Sciatic nerve (tissue), 2 donors: Measurements from ENCODE around the gene MAP6. TPM values are rescaled to one million over a fixed set of nuclear protein-coding genes. Genes with fewer than 3 reads are reported as not detected.

Experiments used
- ATAC-seq: fragments of 200-7000 bp; cut with Tn5 transposase; one replicate; pipeline ENCODE4 v1.9.1; 2020; ENCODE audit warnings: mild to moderate bottlenecking, moderate library complexity
- DNase-seq: peaks from one replicate; pipeline ENCODE4 v3.0.0-alpha.2; 2020; ENCODE audit warnings: low spot score
- intact Hi-C: fragments of 100-400 bp; cut with DNase I; formaldehyde crosslinking; loops from one replicate; pipeline ENCODE4 v1.14.2; 2022
- total RNA-seq: library from RNA; stranded (reverse); fragmentation: NEBNext Ultra II Directional; extraction: Animal tissue kit (Norgen Biotek cat#: 25700); gene quantifications from one replicate; pipeline ENCODE4 v1.2.1, GENCODE V29; 2021
- donor health status: DM: no; HTN: no; CAD: no.
- donor health status: DM: no; HTN: no; CAD: no.

MAP6 gene
- total RNA-seq, 1 donor from 2014 or later: 10.7 TPM

DNA sequence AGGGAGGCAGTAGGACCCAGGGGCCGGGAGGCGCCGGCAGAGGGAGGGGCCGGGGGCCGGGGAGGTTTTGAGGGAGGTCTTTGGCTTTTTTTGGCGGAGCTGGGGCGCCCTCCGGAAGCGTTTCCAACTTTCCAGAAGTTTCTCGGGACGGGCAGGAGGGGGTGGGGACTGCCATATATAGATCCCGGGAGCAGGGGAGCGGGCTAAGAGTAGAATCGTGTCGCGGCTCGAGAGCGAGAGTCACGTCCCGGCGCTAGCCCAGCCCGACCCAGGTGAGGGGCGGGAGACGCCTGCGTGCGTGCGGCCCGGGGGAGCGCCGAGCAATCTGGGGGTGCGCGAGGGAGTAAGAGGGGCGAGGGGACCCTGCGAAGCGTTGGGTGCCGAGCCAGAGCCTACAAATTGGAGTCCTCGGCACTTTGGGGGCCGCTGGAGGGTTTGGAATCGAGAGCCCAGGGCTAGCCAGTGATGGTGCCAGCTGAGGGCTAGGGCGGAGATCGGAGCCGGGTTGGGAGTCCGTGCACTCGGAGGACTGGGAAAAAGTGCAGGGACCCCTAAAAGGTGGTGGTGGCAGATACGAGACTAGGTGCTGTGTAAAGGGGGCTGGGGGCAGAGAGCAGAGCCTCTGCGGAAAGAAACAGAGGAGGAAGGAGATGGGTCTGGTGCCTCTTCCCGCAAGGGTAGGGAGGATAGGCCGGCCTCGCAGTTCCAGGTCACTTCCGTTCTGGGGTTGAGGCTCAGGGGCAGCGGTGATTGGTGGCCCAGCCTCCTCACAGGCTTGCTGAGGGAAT is 106.6 kb downstream of the MAP6 start, which contains the start of gene SERPINH1:
SERPINH1 (plus strand) TSS at position 206 of the 788 bp plus-strand sequence. CDS start 4,097 bp downstream, outside the sequence.
- intact Hi-C loops: no loop called here
- peak; percentile 86 for ATAC-seq

GRCh38 chr11:75561426-75562047 is 107.3 kb downstream of the MAP6 start:
- DNase-seq (no peak), ATAC-seq (no peak)
- intact Hi-C loops: no loop called here

More for the DNA sequence above, 106.6 kb downstream of the MAP6 start, which contains the start of gene SERPINH1:
- DNase-seq: peak; percentile 92

DNA sequence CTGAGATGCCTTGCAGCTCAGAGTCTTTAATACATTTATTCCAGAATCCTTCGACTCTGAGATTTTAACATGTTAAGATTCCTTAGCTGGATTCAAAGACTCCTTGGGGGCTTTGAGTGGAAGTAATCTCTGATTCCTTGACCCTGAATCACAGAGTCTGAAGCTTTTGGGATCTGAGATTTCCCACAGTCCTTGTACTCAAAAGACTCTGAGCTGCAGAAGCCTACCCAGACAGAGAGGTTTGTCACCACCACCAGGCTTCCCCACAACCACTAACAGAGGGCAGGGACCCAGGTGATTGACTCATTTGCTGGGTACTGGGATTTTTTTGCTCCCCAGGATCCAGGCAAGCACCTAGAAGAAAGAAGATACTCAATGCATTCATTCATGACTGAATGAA is 108.2 kb downstream of the MAP6 start:
- no peak for ATAC-seq
- intact Hi-C loops: no loop called here

GRCh38 chr11:75558939-75559843 is 109.6 kb downstream of the MAP6 start:
- DNase-seq: no peak
- intact Hi-C loops: no loop called here
- peak; percentile 36 for ATAC-seq

More for the DNA sequence above, 108.2 kb downstream of the MAP6 start:
- DNase-seq: no peak

GRCh38 chr11:75557666-75558494 is 111.0 kb downstream of the MAP6 start:
- DNase-seq (peak; percentile 77), ATAC-seq (peak; percentile 18)
- intact Hi-C loops: no loop called here

DNA sequence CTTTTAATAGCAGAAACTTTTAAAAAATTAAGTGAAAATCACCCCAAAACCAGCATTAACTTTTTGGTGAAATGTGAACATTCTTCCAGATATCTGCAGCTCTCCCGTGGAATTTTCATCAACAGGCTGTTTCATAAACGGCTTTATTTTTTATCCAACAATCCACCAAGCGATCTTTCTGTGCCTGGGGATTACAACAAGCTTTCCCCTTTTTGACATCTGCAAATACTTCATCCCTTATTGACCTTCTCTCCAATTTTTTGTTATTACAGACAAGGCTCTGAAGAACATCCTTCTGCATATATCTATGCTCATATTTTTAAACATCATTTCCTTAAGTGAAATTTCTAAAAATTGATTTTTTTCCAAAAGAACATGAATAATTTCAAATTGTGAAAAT is 112.6 kb downstream of the MAP6 start:
- no peak for ATAC-seq
- no peak for DNase-seq
- intact Hi-C loops: no loop called here

DNA sequence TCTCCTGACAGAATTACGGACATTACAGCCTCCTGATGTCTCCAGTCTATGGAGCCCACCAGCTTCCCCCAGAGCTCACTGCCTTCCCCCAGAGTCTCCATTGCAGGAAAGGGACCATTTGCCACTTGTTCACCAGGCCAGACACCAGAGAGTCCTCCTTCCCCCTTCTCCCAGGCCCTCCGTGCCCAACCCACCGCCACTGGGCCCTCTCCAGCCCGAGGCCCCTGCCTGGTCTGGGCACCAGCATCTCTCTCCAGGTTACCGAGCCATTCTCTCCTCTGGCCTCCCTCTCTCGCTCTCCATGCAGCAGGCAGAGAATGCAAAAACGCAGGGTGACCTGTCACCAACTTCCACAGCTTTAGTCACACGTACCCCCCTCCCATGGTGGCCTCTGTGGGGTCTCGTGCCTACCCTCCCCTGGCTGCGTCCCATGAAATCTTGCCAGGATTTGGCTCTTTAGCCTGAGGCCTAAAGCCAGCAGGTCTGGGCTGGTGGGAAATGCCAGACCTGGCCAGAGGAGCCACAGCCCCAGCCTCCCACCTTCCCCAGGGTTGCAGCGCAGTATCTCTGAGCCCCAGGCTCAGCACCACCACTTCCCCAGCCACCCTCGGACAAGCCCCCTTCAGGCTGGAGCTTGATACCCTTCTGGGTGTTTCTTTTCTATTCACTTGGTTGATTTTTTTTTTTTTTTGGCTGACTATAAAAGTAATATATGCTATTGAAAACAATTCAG is 113.6 kb downstream of the MAP6 start:
- no peak for ATAC-seq
- no peak for DNase-seq
- intact Hi-C loops: no loop called here

GRCh38 chr11:75554258-75555022 is 114.4 kb downstream of the MAP6 start:
- peak; percentile 92 for ATAC-seq
- peak; percentile 94 for DNase-seq
- intact Hi-C loops: no loop called here

DNA sequence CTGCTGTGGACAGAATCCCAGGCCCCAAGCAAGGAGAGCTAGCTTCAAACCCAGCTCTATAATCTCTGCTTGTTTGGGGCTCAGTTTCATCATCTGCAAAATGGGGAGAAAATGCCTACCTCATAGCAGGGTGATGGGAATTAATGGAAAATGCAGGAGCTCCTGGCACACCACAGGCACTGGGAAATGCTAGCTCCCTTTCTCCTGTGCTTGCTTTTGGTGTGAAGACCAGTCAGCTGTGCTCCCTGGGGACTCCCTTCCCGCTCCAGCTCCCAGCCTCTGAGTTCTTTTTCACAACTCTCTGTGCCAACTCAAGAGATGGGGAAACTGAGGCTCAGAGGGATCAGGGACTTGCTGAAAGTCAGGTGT is 115.0 kb downstream of the MAP6 start:
- DNase-seq: no peak
- peak; percentile 35 for ATAC-seq

DNA sequence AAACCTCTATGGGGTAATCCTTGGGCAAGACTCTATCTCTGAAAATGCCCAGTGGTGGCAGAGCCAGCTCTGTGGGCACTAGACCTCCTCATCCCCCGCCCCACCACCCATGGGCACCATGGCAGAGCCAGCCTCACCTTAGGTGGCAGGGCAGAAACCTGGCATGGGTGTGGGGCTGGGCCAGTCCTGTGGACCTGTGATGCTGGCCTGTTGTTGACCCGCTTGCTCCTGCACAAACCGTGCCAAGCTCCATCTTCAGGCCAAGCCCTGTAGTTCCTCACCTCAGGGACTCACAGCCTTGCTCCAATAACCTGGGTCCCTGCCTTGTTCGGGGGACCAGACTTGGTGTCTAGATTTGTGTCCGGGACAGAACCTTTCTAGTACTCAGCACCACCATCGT is 115.7 kb downstream of the MAP6 start:
- intact Hi-C loops: no loop called here
- DNase-seq (no peak), ATAC-seq (no peak)

More for the DNA sequence above, 115.0 kb downstream of the MAP6 start:
- intact Hi-C loops: no loop called here

- intact Hi-C loops: no loop called here
- DNase-seq (no peak), ATAC-seq (no peak)
Measured at GRCh38 chr11:75549370-75549958, 119.4 kb downstream of the MAP6 start.

DNA sequence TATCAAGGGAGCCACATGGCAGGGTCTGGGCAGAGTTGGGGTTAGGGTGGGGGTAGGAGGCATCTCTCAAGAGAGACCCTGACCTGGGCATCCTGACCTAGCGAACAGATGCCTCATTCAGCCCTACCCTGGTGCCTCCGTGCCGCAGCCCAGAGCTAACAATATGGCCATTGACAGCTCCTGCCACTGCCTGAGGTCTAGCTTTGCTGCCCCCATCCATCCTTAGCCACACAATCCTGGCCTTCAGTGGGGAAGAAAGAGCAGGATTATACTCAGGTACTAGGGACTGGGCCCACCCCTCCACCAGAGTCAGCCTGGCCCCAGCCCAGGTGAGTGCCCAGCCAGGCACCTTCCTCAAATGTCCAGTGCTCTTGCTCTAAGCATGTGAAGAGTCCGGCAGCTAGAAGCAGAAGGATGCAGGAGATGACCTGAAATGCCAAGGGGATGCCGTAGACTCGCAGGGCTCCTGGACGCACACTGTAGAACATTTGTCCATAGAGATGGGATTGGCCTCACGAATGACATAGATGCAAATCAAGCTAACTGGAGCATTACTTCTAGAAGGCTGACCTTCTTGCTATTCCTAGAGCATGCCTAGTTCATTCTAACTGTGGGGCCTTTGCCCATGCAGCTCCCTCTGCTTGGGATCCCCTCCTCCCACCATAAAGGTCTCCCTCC is 120.1 kb downstream of the MAP6 start:
- intact Hi-C loops: no loop called here
- ATAC-seq (peak; percentile 4), DNase-seq (no peak)

DNA sequence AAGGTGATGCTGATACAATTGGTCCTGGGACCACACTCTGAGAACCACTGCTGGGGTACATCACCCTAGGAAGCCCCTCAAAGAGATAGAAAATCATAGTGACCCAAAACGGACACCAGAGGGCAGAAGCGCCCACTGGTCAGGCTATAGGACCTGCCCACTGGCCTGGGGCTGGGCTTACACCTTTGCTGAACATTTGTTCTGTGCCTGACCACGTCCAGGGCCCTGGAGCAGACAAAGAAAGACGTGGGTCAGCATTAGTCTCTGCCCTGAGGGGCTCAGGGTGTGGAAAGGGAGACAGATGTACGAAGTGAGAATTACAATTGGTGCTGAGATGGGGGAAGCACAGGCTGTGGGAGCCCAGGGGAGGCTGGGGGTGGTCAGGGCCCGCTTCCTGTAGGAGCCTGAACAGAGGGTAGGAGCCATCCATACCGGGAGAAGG is 121.2 kb downstream of the MAP6 start:
- ATAC-seq (peak; percentile 90), DNase-seq (peak; percentile 85)
- intact Hi-C loops: no loop called here

DNA sequence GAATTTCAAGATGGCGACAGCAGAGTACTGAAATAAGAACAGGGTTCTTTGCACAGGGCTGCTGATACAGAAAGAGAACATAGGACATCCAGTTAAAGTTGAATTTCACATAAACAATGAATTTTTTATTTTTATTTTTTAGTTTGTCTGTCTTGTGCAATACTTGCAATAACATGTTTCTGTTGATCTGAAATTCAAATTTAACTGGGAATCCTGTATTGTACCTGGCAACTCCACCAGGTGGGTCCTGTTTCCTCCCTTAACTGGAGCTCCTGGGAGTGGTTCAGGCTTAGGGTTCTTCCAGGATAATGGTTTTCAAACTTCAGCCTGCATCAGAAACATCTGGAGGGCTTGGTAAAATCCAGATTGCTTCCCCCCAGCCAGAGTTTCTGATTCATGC is 121.7 kb downstream of the MAP6 start:
- DNase-seq: no peak

GRCh38 chr11:75543806-75544205 is 125.0 kb downstream of the MAP6 start:
- ATAC-seq (no peak), DNase-seq (no peak)
- intact Hi-C loops: no loop called here

More for the DNA sequence above, 121.7 kb downstream of the MAP6 start:
- intact Hi-C loops: no loop called here
- no peak for ATAC-seq

GRCh38 chr11:75542088-75542438 is 126.8 kb downstream of the MAP6 start:
- DNase-seq (no peak), ATAC-seq (no peak)
- intact Hi-C loops: no loop called here
